CD4-positive, alpha-beta T cell treated with Interleukin-1 beta for 1 hour (primary cell): ENCODE measurements around the gene PRSS27.

Experiments
- DNase-seq, 2 donors: peaks; one replicate each; pipeline ENCODE4 v3.0.0-alpha.2; 2020 to 2022

PRSS27 gene

GRCh38 chr16:2749936-2750335, 29.9 kb upstream of the PRSS27 start:
- no peak for DNase-seq

- DNase-seq, result no peak
Observed at GRCh38 chr16:2749476-2749875, 29.5 kb upstream of the PRSS27 start.

GRCh38 chr16:2748757-2749455, 28.9 kb upstream of the PRSS27 start:
- DNase-seq, result no peak

GRCh38 chr16:2745961-2746360, 25.9 kb upstream of the PRSS27 start:
- no peak for DNase-seq

GRCh38 chr16:2745116-2745890, 25.3 kb upstream of the PRSS27 start:
- no peak for DNase-seq

- no peak for DNase-seq
Observed at GRCh38 chr16:2744711-2745110, 24.7 kb upstream of the PRSS27 start.

GRCh38 chr16:2743007-2743810, 23.2 kb upstream of the PRSS27 start:
- DNase-seq, result no peak

GRCh38 chr16:2742323-2743006, 22.4 kb upstream of the PRSS27 start:
- no peak for DNase-seq

- DNase-seq, result no peak
Observed at GRCh38 chr16:2741168-2741567, 21.1 kb upstream of the PRSS27 start.

GRCh38 chr16:2740476-2740875, 20.5 kb upstream of the PRSS27 start:
- DNase-seq, result no peak

GRCh38 chr16:2739625-2740430, 19.8 kb upstream of the PRSS27 start:
- no peak for DNase-seq

- DNase-seq, result no peak
Observed at GRCh38 chr16:2738615-2739014, 18.6 kb upstream of the PRSS27 start.

- DNase-seq, result no peak
Observed at GRCh38 chr16:2737895-2738418, 17.9 kb upstream of the PRSS27 start.

GRCh38 chr16:2737238-2737605, 17.2 kb upstream of the PRSS27 start:
- DNase-seq, result no peak

GRCh38 chr16:2736476-2737237, 16.6 kb upstream of the PRSS27 start:
- DNase-seq, result no peak

GRCh38 chr16:2734844-2735515, 15.0 kb upstream of the PRSS27 start:
- DNase-seq, result no peak

- DNase-seq, result no peak
Observed at GRCh38 chr16:2728034-2728433, 8.0 kb upstream of the PRSS27 start.

GRCh38 chr16:2726923-2727322, 6.9 kb upstream of the PRSS27 start:
- DNase-seq, result no peak

GRCh38 chr16:2724816-2725348, 4.9 kb upstream of the PRSS27 start:
- DNase-seq, result no peak

- DNase-seq, result no peak
Observed at GRCh38 chr16:2724088-2724676, 4.2 kb upstream of the PRSS27 start.
